ENCODE data around the gene MRPL21.

MRPL21 gene

GRCh38 chr11:68912254-68912653, 8.6 kb upstream of the MRPL21 start:
- H3K9me3 ChIP-seq (ENCODE audit: control insufficient read depth in 5 of 5, low read length in 5 of 5): no peaks in the 10 kb centered on the region
- no peak overlapping the region for H3K27ac ChIP-seq (ENCODE audit: low read depth, low read length)
- H3K36me3 ChIP-seq (ENCODE audit: control insufficient read depth in 5 of 5, insufficient read depth in 5 of 5, low read length in 5 of 5): peaks cover 0 to 90% (median 72%) of the 10 kb centered on the region in 5 donors
- no peak overlapping the region for H3K9ac ChIP-seq (ENCODE audit: low read length in 5 of 5)
- no peaks in the 10 kb centered on the region for H3K27me3 ChIP-seq (ENCODE audit: control insufficient read depth in 5 of 5, insufficient read depth in 4 of 5, low read length in 5 of 5)
- H3K4me1 ChIP-seq (ENCODE audit: control insufficient read depth in 5 of 5, insufficient read depth in 5 of 5, low read length in 5 of 5): no peaks in the 10 kb centered on the region
- H3K4me3 ChIP-seq (ENCODE audit: low read depth in 1 of 5, low read length in 5 of 5): no peak overlapping the region

DNA sequence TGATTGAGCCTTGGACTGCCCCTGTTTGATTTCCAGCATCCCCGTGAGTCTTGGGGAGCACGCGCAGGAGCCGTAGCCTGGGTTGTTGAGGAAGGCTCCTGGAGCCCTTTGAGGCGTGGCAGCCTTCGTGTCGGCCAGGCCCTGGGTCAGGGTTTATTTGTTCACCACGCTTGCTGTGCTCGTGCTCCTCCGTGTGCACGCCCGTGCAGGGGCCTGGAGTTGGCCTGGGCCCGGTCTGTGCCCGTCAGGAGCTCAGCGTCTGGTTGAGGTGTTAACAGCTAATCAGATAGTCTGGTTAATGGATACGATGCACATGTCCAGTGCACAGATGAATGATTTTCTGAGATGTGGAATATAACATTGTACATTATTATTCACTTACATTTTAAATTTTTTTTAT, 8.1 kb upstream of the MRPL21 start:
- Histone ChIP-seq H3K27ac (ENCODE audit: low read depth, low read length) (no peak overlapping the region), H3K4me1 (ENCODE audit: control insufficient read depth in 5 of 5, insufficient read depth in 5 of 5, low read length in 5 of 5) (no peaks in the 10 kb centered on the region), H3K27me3 (ENCODE audit: control insufficient read depth in 5 of 5, insufficient read depth in 4 of 5, low read length in 5 of 5) (no peaks in the 10 kb centered on the region), H3K9me3 (ENCODE audit: control insufficient read depth in 5 of 5, low read length in 5 of 5) (no peaks in the 10 kb centered on the region), H3K4me3 (ENCODE audit: low read depth in 1 of 5, low read length in 5 of 5) (no peak overlapping the region), H3K9ac (ENCODE audit: low read length in 5 of 5) (no peak overlapping the region), H3K36me3 (ENCODE audit: control insufficient read depth in 5 of 5, insufficient read depth in 5 of 5, low read length in 5 of 5) (peaks cover 0 to 90% (median 73%) of the 10 kb centered on the region in 5 donors)

GRCh38 chr11:68910965-68911364, 7.3 kb upstream of the MRPL21 start:
- H3K4me3 ChIP-seq (ENCODE audit: low read depth in 1 of 5, low read length in 5 of 5): no peak overlapping the region
- H3K4me1 ChIP-seq (ENCODE audit: control insufficient read depth in 5 of 5, insufficient read depth in 5 of 5, low read length in 5 of 5): peaks cover 0 to under 1% (median 0%) of the 10 kb centered on the region in 5 donors
- H3K9me3 ChIP-seq (ENCODE audit: control insufficient read depth in 5 of 5, low read length in 5 of 5): no peaks in the 10 kb centered on the region
- peaks cover 0 to 83% (median 69%) of the 10 kb centered on the region in 5 donors for H3K36me3 ChIP-seq (ENCODE audit: control insufficient read depth in 5 of 5, insufficient read depth in 5 of 5, low read length in 5 of 5)
- no peaks in the 10 kb centered on the region for H3K27me3 ChIP-seq (ENCODE audit: control insufficient read depth in 5 of 5, insufficient read depth in 4 of 5, low read length in 5 of 5)
- no peak overlapping the region for H3K9ac ChIP-seq (ENCODE audit: low read length in 5 of 5)
- H3K27ac ChIP-seq (ENCODE audit: low read depth, low read length): no peak overlapping the region

DNA sequence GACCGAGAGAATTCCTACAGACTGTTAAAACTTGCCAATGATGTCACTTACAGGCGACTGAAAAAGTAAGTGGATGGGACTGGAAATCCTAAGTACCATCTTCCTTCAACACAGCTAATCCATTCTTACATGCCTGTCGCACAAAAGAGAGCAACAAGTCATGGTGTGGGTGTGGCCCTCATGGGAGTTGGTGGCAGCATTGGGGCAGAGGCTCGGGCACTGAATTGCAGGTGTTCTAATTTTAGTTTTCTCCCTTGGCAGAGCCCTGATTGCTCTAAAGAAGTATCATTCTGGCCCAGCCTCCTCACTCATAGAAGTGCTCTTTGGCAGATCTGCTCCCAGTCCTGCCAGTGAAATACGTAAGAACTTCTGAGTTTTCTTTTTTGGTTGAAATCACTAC, 4.6 kb upstream of the MRPL21 start:
- H3K4me1 ChIP-seq (ENCODE audit: control insufficient read depth in 5 of 5, insufficient read depth in 5 of 5, low read length in 5 of 5): peaks cover 2 to 22% (median 21%) of the 10 kb centered on the region in 5 donors
- H3K36me3 ChIP-seq (ENCODE audit: control insufficient read depth in 5 of 5, insufficient read depth in 5 of 5, low read length in 5 of 5): peaks cover 0 to 56% (median 43%) of the 10 kb centered on the region in 5 donors
- H3K27ac ChIP-seq (ENCODE audit: low read depth, low read length): no peak overlapping the region
- no peaks in the 10 kb centered on the region for H3K27me3 ChIP-seq (ENCODE audit: control insufficient read depth in 5 of 5, insufficient read depth in 4 of 5, low read length in 5 of 5)
- H3K9me3 ChIP-seq (ENCODE audit: control insufficient read depth in 5 of 5, low read length in 5 of 5): no peaks in the 10 kb centered on the region
- H3K9ac ChIP-seq (ENCODE audit: low read length in 5 of 5): no peak overlapping the region
- H3K4me3 ChIP-seq (ENCODE audit: low read depth in 1 of 5, low read length in 5 of 5): no peak overlapping the region

DNA sequence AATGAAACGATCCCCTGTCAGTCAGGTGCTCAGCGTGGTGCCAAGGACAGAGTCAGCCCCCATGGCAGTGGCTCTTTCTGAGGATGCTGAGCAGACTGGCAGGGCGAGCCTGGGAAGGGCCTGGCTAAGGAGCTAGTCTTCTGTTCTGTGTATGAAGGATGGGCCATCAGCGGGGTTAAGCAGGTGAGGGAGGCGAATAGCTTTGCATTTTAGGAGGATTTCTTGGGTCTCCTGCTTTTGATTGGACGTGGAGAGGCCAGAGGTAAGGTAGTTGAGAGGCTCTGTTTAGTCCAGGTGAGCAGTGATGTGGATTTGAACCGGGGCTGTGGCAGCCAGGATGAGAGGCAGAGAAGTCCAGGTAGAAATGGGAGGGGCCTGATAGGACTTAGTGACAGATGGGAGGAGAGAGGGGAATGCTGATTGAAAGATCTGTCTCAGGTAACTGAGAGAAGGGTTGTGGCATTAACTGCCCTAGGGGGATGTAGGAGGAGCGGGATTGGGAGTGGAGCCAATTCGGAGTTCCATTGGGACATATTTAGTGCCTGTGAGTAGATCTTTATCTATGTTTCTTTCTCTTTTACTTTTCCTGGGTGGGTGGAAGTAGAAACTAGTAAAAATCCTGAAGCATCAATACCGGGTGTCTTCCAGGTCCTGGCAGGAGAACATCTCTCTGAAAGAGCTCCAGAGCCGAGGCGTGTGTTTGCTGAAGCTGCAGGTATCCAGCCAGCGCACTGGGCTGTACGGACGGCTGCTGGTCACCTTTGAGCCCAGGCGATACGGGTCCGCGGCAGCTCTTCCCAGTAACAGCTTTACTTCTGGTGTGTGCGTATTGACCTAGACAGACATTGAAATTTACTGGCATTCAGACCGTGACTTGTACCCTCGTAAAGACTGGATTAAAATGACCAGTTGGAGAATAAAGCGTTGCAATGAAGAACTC, 2.1 kb upstream of the MRPL21 start:
- H3K27ac ChIP-seq (ENCODE audit: low read depth, low read length): no peak overlapping the region
- peak overlapping the region in 4 of 5 donors; percentile 32 to 100 (median 74) for H3K4me3 ChIP-seq (ENCODE audit: low read depth in 1 of 5, low read length in 5 of 5)
- no peaks in the 10 kb centered on the region for H3K9me3 ChIP-seq (ENCODE audit: control insufficient read depth in 5 of 5, low read length in 5 of 5)
- no peaks in the 10 kb centered on the region for H3K27me3 ChIP-seq (ENCODE audit: control insufficient read depth in 5 of 5, insufficient read depth in 4 of 5, low read length in 5 of 5)
- H3K36me3 ChIP-seq (ENCODE audit: control insufficient read depth in 5 of 5, insufficient read depth in 5 of 5, low read length in 5 of 5): peaks cover 0 to 38% (median 26%) of the 10 kb centered on the region in 5 donors
- H3K9ac ChIP-seq (ENCODE audit: low read length in 5 of 5): peak overlapping the region in 3 of 5 donors; percentile 29 to 50 (median 35)
- peaks cover 7 to 33% (median 31%) of the 10 kb centered on the region in 5 donors for H3K4me1 ChIP-seq (ENCODE audit: control insufficient read depth in 5 of 5, insufficient read depth in 5 of 5, low read length in 5 of 5)

DNA sequence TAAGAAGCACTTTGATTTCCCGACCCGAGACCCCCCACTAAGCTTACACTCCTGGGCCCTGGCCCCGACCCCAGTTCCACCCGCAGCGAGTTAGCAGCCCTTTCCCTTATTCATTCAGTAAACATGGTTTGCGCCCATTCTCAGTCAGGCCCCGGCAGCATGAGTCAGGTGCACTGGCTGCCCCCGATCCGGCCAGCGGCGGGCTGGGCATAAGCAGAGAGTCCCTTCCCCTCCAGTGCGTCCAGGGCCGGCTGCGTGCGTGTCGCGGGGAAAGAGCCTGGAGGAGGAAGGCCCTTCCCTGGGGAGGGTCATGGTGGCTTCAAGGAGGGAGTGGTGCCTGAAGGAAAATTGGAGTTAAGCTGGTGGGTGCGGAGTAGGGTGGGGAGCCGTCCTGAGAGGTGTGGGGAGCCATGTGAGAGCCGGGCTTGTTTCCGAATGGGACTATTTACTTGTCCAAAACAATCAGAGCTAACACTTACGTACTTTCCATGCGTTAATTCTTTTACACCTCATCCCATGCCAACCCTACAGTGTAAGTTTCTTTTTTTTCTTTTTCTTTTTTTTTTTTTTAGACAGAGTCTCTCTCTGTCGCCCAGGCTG, 716 bp upstream of the MRPL21 start:
- Histone ChIP-seq H3K27ac (ENCODE audit: low read depth, low read length) (peak overlapping the region; percentile 80), H3K9ac (ENCODE audit: low read length in 5 of 5) (peak overlapping the region; percentile 75 to 98 (median 95)), H3K27me3 (ENCODE audit: control insufficient read depth in 5 of 5, insufficient read depth in 4 of 5, low read length in 5 of 5) (no peaks in the 10 kb centered on the region), H3K36me3 (ENCODE audit: control insufficient read depth in 5 of 5, insufficient read depth in 5 of 5, low read length in 5 of 5) (peaks cover 0 to 37% (median 21%) of the 10 kb centered on the region in 5 donors), H3K4me3 (ENCODE audit: low read depth in 1 of 5, low read length in 5 of 5) (peak overlapping the region; percentile 83 to 100 (median 99)), H3K9me3 (ENCODE audit: control insufficient read depth in 5 of 5, low read length in 5 of 5) (no peaks in the 10 kb centered on the region), H3K4me1 (ENCODE audit: control insufficient read depth in 5 of 5, insufficient read depth in 5 of 5, low read length in 5 of 5) (peaks cover 7 to 33% (median 31%) of the 10 kb centered on the region in 5 donors)

DNA sequence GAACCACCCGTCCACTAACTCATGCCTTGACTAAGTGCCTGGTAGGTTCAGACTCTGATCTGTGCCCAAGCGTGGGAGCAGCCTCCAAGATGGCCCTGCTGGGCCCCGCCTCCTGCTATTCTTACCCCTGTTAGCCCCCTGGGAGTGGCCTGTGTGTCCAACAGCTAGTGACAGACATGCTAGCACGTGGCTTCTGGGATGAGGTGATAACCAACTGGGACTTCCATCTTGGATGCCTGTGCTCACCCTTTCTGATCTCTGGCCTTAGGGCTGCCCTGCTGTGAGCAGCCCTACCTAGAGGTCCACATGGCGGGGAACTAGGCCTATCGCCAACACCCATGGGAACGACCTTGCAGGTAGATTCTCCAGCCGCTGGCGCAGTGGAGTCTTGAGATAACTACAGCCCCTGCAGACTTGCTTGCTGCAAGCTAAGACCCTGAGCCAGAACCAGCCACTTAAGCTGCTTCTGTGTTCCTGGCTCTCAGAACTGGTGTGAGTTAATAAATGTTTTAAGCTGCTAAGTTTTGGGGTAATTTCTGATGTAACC, 2.7 kb downstream of the MRPL21 start:
- H3K36me3 ChIP-seq (ENCODE audit: control insufficient read depth in 5 of 5, insufficient read depth in 5 of 5, low read length in 5 of 5): peaks cover 0 to 44% (median 35%) of the 10 kb centered on the region in 5 donors
- H3K27ac ChIP-seq (ENCODE audit: low read depth, low read length): no peak overlapping the region
- H3K9me3 ChIP-seq (ENCODE audit: control insufficient read depth in 5 of 5, low read length in 5 of 5): no peaks in the 10 kb centered on the region
- H3K27me3 ChIP-seq (ENCODE audit: control insufficient read depth in 5 of 5, insufficient read depth in 4 of 5, low read length in 5 of 5): no peaks in the 10 kb centered on the region
- H3K4me1 ChIP-seq (ENCODE audit: control insufficient read depth in 5 of 5, insufficient read depth in 5 of 5, low read length in 5 of 5): peaks cover 7 to 40% (median 37%) of the 10 kb centered on the region in 5 donors
- H3K9ac ChIP-seq (ENCODE audit: low read length in 5 of 5): no peak overlapping the region
- no peak overlapping the region for H3K4me3 ChIP-seq (ENCODE audit: low read depth in 1 of 5, low read length in 5 of 5)

GRCh38 chr11:68897441-68897840, 6.2 kb downstream of the MRPL21 start:
- no peak overlapping the region for H3K9ac ChIP-seq (ENCODE audit: low read length in 5 of 5)
- no peaks in the 10 kb centered on the region for H3K9me3 ChIP-seq (ENCODE audit: control insufficient read depth in 5 of 5, low read length in 5 of 5)
- H3K4me1 ChIP-seq (ENCODE audit: control insufficient read depth in 5 of 5, insufficient read depth in 5 of 5, low read length in 5 of 5): peaks cover 0 to 12% (median 9%) of the 10 kb centered on the region in 5 donors
- no peak overlapping the region for H3K27ac ChIP-seq (ENCODE audit: low read depth, low read length)
- H3K36me3 ChIP-seq (ENCODE audit: control insufficient read depth in 5 of 5, insufficient read depth in 5 of 5, low read length in 5 of 5): peaks cover 0 to 78% (median 63%) of the 10 kb centered on the region in 5 donors
- no peak overlapping the region for H3K4me3 ChIP-seq (ENCODE audit: low read depth in 1 of 5, low read length in 5 of 5)
- no peaks in the 10 kb centered on the region for H3K27me3 ChIP-seq (ENCODE audit: control insufficient read depth in 5 of 5, insufficient read depth in 4 of 5, low read length in 5 of 5)

DNA sequence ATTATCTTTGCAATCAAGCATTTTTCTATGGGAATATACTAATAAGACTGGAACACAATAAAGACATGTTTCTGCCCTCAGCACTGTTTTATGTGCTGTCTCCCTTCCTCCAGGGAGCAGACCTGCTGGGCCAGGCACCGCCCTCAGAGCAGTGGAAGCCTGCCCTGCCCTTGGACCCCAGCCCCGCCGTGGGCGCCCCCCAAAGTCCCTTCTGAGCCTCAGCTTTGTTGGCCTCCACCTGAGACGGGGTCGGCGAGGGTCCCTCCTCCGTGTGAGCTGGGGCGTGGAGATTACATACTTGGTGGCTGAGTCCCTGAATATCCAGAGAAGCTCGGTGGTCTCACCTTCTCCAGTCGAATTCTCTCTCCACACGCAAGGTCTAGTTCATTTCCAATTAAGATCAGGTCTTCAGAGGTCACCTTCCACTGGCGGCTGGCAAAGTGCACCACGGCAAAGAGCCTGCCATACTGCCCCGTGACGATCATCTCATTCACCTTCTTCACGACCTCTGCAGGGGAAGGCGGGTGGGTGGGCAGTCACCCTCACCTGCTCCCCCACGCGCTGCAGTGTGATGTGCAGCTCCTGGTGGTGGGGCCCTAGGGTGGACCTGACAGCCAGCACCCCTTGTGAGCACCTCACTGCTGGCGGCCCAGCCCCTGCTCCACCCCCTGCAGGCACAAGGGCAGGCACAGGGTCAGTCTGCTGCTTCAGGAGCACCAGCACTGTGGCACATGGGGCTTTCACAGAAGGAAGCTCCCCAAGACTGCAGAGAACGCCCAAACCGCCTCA, 7.3 kb downstream of the MRPL21 start:
- Histone ChIP-seq H3K36me3 (ENCODE audit: control insufficient read depth in 5 of 5, insufficient read depth in 5 of 5, low read length in 5 of 5) (peaks cover 0 to 84% (median 69%) of the 10 kb centered on the region in 5 donors), H3K9ac (ENCODE audit: low read length in 5 of 5) (no peak overlapping the region), H3K27ac (ENCODE audit: low read depth, low read length) (no peak overlapping the region), H3K4me1 (ENCODE audit: control insufficient read depth in 5 of 5, insufficient read depth in 5 of 5, low read length in 5 of 5) (peaks cover 5 to 16% (median 12%) of the 10 kb centered on the region in 5 donors), H3K27me3 (ENCODE audit: control insufficient read depth in 5 of 5, insufficient read depth in 4 of 5, low read length in 5 of 5) (no peaks in the 10 kb centered on the region), H3K4me3 (ENCODE audit: low read depth in 1 of 5, low read length in 5 of 5) (no peak overlapping the region), H3K9me3 (ENCODE audit: control insufficient read depth in 5 of 5, low read length in 5 of 5) (no peaks in the 10 kb centered on the region)
